Urothelium cell line (cell line): ENCODE measurements around the gene PDGFC.
"Not testable (repeated sequence)": the region's sequence is repeated elsewhere in the genome, so short reads cannot be mapped to it uniquely, and the experiment has no call there.

Source experiments
- DNase-seq: peaks from one replicate; pipeline ENCODE4 v3.0.0; 2011; ENCODE audit warnings: low spot score, mixed read lengths
- FAIRE-seq: peaks from 2 replicates; lab custom pipeline; 2011; peaks lifted over from hg19 to GRCh38; lab: Jason Lieb, UNC

PDGFC gene

GRCh38 chr4:156915221-156915620 is 56.4 kb downstream of the PDGFC start:
- DNase-seq (no peak), FAIRE-seq (no peak)

GRCh38 chr4:156913234-156913633 is 58.4 kb downstream of the PDGFC start:
- DNase-seq (no peak), FAIRE-seq (no peak)

- DNase-seq: no peak
- FAIRE-seq: no peak
Observed at GRCh38 chr4:156909010-156909409, 62.6 kb downstream of the PDGFC start.

GRCh38 chr4:156906325-156906724 is 65.3 kb downstream of the PDGFC start:
- FAIRE-seq (no peak), DNase-seq (no peak)

- FAIRE-seq: no peak
Observed at GRCh38 chr4:156901871-156902270, 69.7 kb downstream of the PDGFC start.

GRCh38 chr4:156898373-156899117 is 73.1 kb downstream of the PDGFC start:
- no peak for FAIRE-seq
- DNase-seq: no peak

More at GRCh38 chr4:156901871-156902270, 69.7 kb downstream of the PDGFC start:
- DNase-seq: no peak

- no peak for DNase-seq
- no peak for FAIRE-seq
Observed at GRCh38 chr4:156896527-156896926, 75.1 kb downstream of the PDGFC start.

- FAIRE-seq (no peak), DNase-seq (no peak)
Observed at GRCh38 chr4:156894234-156894633, 77.4 kb downstream of the PDGFC start.

GRCh38 chr4:156892805-156893204 is 78.8 kb downstream of the PDGFC start:
- DNase-seq (no peak), FAIRE-seq (no peak)

- FAIRE-seq (no peak), DNase-seq (no peak)
Observed at GRCh38 chr4:156889616-156890594, 81.7 kb downstream of the PDGFC start.

- DNase-seq (no peak), FAIRE-seq (no peak)
Observed at GRCh38 chr4:156888762-156889161, 82.8 kb downstream of the PDGFC start.

- DNase-seq (no peak), FAIRE-seq (no peak)
Observed at GRCh38 chr4:156886481-156886880, 85.1 kb downstream of the PDGFC start.

GRCh38 chr4:156885374-156885773 is 86.2 kb downstream of the PDGFC start:
- DNase-seq: no peak
- no peak for FAIRE-seq

- DNase-seq (no peak), FAIRE-seq (no peak)
Observed at GRCh38 chr4:156884183-156884582, 87.4 kb downstream of the PDGFC start.

- FAIRE-seq: no peak
- DNase-seq: no peak
Observed at GRCh38 chr4:156875704-156876103, 95.9 kb downstream of the PDGFC start.

- DNase-seq (no peak), FAIRE-seq (no peak)
Observed at GRCh38 chr4:156875055-156875454, 96.5 kb downstream of the PDGFC start.

GRCh38 chr4:156873799-156874198 is 97.8 kb downstream of the PDGFC start:
- FAIRE-seq (no peak), DNase-seq (no peak)

- DNase-seq: no peak
- no peak for FAIRE-seq
Observed at GRCh38 chr4:156870861-156871260, 100.7 kb downstream of the PDGFC start.

GRCh38 chr4:156870131-156870530 is 101.5 kb downstream of the PDGFC start:
- DNase-seq (no peak), FAIRE-seq (no peak)

- not testable (repeated sequence) for FAIRE-seq, DNase-seq
Observed at GRCh38 chr4:156866088-156866487, 105.5 kb downstream of the PDGFC start.

GRCh38 chr4:156865451-156865850 is 106.1 kb downstream of the PDGFC start:
- FAIRE-seq (no peak), DNase-seq (no peak)

- FAIRE-seq: no peak
- DNase-seq: no peak
Observed at GRCh38 chr4:156858071-156858470, 113.5 kb downstream of the PDGFC start.
